GM19193 (cell line): ENCODE results near the gene PRKCE.

Experiments
- POLR2A ChIP-seq: IDR thresholded peaks from 4 replicates; pipeline ENCODE4 v1.6.1; 2011; ENCODE audit not compliant: insufficient read depth, insufficient read length; ENCODE audit errors: extremely low read depth

PRKCE gene

DNA sequence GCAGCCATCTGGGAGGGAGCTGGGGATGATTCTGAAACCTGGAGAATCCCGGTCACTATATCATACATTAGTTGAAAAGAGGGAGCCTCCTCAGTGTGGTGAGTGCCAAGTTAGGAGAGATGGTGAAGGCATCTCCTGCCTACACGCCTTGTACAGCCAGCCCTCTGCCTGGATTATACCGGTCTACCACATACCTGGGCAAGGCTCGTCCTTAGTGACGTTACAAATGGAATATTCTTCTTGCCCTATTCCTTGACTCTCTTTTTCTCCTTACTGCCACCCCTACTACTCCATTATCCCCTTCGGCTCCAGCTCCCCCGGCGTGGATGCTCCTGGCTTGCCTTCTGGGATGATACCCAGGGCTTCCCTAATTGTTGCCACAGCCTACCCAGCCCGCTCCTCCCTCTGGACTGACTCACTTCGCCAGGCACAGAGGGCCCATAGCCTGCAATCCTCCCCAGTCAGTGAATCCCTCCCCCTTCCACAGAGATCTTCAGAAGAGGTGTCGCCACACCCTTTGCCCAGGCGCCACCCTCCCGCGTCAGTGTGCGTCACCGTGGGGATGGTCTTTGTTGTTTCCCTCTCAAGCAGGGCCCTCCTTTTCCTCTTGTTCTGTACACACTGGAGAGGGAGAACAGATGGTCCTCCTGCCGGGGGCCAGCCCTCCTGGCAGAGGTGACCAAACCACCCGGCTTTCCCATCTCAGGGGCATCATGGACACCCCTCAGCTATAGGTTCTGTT, 530.5 kb downstream of the PRKCE start:
- TF ChIP-seq POLR2A: no peak

DNA sequence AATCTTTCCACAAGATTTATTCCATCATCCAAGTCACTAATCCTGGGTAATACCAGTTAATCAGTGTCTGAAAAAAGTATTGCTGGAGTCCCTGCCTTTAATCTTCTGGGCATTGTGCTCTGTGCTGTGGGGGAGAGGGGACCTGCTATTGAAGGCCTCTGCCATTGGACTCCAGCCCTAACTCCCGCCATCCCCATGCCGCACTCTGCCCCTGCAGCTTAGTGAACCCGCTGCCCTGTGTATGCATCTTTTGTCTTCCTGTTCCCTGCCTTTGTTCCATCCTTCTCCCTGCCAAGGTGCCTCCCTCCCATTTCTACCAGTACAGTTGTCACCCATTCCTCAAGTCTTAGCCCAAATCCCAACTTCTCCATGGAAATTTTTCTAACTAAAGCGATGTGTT, 532.0 kb downstream of the PRKCE start:
- no peak for TF ChIP-seq POLR2A

DNA sequence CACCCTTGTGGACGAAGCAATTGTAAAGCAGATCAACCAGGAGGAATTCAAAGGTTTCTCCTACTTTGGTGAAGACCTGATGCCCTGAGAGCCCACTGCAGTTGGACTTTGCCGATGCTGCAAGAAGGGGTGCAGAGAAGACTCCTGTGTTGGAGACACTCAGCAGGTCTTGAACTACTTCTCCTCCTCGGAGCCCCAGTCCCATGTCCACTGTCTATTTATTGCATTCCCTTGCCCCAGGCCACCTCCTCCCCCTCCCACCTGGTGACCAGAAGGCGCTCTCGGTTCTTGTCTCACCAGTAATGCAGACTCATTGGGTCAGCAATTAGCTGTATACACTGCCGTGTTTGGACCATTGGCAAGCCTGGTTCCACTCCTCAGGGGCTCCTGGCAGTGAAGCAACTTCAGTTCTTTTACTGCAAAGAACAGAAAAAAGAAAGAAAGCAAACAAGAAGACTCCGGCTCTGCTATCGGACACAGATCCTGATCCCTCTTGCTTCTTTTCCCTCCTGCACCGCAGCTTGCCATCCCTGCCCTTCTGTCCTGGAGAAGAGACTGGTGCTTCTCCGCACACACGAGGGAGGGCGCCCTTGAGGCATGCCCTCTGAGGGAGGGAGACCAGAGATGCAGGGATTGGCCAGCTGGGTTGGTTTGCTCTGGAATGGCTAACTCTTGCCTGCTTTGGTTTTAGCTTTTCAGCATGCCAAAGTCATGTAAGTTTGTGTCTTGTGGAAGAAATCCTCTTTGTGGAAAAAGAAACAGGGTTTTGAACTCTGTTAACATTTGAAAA, 533.5 kb downstream of the PRKCE start:
- no peak for TF ChIP-seq POLR2A

DNA sequence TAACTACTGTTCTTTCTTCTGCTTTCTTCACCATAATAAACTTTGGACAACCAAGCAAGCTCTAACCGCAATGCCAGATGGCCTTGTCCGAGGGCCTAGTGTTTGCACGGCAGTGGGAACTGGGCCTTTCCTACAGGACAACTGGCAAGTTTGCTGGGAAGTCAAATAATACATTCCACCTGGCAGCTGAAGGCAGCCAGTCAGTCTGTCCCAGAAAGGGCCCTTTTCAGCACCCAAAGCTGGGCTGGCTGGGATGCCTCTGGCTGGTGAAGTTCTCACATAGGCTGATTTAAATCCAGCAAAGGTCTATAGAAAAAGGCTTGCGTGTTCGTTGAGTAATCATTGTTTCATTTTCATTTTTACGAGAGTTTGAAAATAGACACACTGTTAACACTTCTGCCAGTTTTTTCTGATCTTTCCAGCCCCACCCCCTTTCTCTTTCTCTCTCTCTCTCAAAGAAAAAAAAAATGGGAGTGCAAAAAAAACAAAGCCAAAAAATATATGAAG, 535.7 kb downstream of the PRKCE start:
- no peak for TF ChIP-seq POLR2A

DNA sequence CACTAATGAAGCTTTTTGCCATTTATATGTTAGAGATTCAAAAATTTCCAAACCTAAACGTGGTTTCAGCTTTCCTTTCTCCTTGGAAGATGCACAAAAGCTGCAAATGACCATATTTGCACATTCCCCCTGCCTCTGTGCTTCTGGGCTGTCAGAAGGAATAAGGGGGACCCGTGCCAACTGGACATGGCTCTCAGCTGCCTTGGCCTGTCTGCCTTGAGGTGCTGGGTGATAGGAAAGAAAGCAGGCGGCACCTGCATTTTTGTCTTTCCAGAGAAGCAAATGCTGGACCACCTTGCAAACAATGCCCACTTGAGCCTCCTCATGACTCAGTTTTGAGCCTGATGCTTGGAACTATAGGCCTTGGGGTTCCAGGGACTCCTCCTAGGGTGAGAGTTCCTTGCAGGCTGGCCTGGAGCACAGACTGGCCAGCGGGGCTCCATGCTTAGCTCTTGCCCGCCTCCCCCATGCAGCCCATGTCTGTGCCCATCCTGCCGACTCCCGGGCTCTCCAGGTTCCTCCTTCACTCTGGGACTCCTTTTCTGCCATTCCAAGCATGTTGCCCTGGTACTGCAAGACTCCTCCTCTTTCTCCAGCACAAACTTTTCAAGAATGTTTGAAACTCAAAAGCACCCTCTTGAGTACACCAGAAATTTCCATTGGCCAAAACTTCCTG, 536.7 kb downstream of the PRKCE start:
- TF ChIP-seq POLR2A: no peak

DNA sequence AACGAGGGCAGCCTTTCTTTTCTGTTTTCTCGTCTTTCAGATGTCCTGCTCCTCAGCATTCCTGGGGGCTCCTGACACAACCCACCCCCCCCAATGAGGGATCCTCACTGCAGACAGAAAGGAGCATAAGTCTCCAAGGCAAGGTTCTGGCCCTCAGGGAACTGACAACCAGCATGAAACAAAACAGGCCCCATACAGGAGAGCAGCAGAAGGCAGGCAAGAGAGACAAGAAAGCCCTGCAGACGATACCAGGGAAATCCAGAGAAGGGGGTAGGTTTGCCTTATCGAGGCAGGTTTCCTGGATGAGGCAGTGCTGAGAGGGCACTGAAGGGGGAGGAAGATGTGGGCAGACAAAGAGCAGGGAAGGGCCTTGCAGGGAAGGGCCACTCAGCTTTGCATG, 541.9 kb downstream of the PRKCE start:
- TF ChIP-seq POLR2A: no peak

DNA sequence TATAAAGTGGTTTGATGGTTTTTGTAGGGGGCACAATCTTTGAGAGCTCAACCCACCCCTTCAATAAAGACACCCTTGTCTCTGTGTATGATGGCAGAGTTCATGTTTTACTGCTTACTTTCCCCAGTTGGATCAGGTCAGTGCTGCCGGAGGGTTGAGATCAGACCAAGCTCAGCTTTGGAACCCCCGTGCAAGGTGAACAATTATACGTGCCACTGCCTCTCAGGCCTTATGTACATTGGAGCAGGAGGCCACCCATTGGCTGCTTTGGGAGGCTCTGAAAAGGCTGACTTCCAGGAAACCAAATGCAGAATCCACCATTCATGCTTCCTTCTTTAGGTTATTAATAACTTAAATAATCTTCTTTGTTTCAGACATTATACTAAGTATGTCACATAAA, 542.4 kb downstream of the PRKCE start:
- TF ChIP-seq POLR2A: no peak

DNA sequence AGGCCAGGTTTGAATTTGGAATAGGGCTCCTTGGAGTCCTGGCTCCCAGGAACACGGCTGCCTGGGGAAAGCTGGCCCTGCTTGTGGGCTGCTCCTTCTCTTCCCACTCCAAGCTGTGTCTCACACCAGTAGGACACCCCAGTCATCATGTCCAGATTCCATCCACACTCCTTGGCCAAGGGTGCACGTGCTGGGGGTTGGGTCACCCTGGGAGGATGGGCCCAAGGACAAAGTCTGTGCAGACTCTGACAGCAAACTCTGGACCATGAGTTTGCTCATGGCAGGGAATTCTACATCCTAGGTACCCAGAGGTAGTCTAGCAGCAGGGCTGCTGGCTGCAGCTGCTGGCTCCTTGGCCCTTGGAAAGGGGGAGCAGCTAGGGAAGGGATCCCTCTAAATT, 543.4 kb downstream of the PRKCE start:
- no peak for TF ChIP-seq POLR2A

DNA sequence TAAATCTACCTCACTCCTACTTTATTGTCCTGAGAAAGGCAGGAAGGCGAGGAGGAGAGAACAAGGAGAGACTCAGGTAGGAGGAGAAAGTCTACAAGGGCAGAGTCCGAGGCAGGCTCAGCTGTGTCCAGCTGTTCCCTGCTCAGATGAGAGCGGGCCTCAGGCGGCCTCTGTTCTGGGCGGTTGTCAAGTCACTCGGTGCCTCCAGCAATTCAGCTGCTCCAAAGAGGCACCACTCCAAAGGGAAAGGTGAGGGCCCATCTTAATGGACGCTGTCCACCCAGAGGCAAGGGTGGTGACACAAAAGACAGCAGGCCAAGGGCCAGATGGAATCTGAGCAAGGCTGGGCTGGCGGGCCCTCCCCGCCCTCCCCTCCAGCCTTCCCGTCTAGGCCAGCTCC, 544.3 kb downstream of the PRKCE start:
- TF ChIP-seq POLR2A: no peak

DNA sequence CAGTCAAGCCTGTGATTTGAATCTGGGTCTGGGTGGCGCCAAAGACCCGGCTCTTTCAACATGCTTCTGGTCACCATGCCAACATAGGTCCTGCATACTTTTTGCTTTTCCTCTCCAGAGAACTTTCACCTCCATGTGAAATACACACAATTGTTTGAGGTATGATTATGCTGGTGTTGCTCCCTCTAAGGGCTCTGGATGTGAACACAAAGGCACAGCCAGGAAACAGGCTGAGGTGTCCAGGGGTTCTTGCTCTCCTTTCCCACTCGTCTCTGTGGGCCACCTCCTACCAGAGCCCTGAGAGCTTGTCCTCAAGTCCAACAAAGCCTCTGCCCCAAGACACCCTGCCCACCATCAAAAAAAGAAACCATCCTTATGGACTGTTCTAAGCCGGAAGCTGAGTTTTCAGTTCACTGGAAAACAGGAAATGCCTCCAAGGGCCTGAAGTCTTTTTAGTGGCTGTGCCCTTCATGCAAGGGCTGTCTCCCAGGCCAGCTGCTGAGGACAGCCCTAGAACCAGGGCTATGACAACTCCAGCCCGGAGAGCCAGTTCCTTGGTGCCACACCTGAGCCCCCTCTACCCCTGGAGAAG, 545.5 kb downstream of the PRKCE start:
- no peak for TF ChIP-seq POLR2A

DNA sequence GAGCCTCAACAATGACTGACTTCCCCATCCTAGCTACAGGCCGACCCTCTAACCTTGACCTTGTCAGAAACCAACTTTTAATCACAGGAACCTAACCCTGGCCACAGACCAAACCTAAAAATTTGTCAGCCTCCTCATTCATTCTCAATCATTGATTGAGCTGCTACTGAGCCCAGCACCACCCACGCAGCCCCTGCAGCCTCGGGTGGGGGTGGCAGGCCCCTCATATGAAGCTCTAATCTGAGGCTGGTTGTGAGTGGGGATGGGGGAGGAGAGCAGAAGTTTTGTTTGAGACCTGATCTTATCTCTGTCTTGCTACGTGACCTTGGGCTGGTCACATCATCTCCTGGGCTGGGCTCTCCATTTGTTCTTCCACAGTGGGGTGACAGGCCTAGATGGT, 546.2 kb downstream of the PRKCE start:
- no peak for TF ChIP-seq POLR2A

DNA sequence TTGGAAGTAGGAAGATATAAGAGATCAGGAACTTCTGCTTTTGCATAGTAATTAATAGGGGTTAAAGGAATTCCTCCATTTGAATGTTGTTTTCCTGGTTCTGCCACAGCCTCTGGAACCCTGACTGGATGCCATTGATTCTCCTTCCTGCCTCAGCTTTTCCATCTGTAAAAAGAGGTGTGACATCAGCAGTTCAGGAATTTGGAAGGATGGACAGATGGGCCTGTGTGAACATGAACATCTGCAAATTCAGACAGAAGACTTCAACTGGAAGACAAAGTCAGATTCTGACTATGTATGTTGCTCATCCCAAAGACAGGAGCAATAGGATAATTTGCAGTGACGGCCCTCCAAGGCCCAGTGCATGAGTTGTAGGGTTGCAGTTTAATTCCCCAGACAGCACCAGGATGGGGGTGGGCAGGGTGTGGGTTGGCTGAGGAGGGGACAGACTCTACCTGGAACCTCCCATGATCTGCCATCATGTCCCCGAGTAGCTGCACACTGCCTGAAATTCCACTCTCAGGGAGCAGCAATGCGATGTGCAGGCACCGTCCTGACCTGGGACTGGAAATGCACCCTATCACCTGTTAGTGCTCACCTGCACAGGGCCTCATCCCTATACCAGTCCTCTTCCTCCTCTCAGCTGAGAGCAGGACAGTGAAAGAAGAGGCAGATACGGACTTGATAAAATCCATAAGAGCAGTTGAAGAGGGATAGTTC, 546.8 kb downstream of the PRKCE start:
- no peak for TF ChIP-seq POLR2A

DNA sequence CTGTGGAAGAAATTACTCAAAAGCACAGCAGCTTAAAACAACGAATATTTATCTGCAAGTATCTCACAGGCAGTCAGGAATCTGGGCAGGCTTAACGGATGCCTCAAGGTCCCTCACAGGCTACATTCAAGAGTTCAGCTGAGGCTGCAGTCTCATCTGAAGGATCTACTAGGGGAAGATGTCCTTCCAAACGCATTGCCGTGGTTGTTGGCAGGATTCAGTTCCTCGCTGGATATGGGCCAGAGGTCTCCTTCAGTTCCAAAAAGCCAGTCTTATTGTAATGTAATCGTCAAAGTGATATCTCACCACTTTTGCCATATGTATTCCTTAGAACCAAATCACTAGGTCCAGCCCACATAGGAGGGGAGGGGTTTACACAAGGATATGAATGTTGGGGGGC, 547.5 kb downstream of the PRKCE start:
- TF ChIP-seq POLR2A: no peak

DNA sequence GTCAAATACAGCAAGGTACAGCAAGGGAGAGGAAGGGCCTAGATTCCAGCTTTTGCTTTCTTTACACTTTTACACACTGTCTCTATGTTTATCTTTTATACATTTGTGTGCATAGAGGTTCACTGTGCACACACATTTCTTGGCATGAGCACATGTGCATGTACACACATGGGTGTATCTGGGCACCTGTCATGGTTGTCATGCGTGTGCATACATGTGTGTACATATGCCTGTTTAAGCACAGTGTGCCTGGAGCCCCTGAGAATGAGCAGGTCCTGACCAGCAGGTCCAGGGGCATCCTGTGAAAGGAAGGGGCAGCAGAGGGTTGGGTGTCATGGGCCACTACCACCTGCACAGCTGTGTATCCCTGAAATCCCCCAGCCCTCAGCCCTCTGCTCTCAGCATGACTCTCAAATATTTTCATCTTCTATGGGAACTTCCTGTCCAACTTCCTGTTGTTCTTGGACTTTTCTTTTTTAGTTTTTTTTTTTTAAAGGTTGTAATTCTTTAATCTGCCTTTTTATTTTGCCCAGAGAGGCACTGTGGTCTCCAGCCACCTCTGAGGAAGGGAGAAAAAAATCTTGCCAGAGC, 548.7 kb downstream of the PRKCE start:
- no peak for TF ChIP-seq POLR2A
